HG03139 (cell line): ENCODE results near the gene TMEM44.

Experiments
- ATAC-seq: cut with Tn5 transposase; IDR thresholded peaks from one replicate; pipeline ENCODE4 v1.9.1; 2021; ENCODE audit not compliant: unreplicated experiment

Gene TMEM44

DNA sequence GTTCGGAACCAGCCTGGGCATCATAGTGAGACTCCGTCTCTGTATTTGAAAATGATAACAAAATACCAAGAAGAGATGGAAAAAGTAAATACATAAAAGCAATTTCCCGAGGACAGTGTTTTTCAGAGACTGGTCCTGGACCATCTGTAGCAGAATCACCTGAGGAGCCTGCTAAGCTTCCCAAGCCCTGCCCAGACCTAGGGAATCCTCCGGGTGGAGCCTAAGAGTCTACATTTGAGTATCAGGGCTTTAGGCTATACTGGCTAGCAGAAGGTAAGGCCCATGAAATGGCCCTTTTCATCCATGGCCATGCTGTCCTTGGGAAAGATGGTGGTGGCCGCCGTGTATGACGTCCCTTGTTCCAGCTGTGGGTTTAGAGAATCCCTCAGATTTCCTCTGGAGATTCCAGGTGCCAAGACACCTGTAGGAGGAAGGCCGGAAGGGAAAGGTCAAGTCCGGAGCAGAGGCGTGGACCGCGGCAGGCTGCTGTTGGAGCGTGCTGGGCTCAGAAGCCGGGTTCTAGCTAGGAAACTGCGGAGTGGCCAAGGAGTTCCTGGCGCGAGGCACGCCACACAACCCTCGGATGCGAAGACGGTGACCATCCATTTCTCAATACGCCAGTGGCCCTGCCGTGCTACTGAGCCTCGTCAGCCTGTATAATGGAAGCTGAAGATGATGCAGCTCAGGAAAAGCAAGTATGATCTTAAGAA, 50.9 kb downstream of the TMEM44 start:
- no peak for ATAC-seq

DNA sequence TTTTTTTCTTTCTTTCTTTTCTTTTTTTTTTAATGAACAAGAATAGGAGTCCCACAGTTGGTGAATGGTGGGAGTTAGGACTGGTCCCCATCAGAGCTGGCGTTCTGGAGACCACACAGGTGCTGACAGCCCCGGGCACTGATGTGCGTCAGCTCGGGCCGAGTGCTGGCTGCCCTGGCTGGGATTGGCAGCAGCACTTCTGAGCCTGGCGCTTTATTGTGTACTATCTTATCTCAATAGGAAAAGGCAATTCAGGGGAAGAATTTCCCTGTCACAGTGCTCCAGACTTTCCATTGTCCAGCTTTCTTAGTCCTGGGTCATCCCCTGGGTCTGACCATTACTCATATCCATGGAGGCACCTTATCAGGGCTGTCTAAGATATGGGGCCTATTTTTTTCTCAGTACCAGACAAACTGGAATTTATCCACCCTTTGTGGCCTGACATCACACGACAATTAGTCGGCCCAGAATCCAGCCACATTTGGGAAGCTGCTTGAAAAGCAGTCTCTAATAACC, 54.1 kb downstream of the TMEM44 start:
- no peak for ATAC-seq

DNA sequence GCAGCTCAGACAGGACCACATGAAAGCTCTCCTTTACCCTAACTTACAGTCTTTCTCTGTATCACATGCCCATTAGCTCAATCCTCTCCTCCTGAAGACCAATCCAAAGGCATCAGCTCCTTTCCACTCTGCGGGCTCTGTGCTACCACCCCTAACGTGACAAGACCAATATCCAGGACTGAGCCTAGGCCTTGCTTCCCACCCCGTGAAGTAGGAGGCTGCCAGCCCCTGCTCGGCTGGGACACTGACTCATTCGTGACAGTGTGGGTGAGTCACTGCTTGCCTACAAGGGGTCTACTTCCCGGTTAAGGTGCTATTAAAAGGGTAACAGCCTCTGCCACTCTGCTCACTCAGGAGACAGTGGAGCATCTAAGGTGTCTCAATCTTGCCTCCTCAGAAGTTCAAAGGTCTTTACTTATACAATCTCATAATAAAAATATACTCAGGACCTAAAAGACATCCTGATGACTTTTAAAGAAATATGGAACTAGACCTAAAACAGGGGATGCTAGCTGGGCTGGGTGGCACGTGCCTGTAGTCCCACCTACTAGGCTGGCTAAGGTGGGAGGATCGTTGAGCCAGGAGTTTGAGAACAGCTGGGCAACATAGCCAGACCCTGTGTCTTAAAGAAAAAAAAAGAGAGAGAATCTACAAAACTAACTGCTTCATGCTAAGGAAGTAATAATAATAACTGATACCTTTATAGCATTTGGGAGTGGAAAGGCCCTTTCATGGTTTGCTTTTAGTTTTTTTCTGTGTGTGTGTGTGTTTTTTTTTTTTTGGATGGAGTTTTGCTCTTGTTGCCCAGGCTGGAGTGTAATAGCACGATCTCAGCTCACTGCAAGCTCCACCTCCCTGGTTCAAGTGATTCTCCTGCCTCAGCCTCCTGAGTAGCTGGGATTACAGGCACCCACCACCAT, 55.0 kb downstream of the TMEM44 start:
- ATAC-seq: no peak

DNA sequence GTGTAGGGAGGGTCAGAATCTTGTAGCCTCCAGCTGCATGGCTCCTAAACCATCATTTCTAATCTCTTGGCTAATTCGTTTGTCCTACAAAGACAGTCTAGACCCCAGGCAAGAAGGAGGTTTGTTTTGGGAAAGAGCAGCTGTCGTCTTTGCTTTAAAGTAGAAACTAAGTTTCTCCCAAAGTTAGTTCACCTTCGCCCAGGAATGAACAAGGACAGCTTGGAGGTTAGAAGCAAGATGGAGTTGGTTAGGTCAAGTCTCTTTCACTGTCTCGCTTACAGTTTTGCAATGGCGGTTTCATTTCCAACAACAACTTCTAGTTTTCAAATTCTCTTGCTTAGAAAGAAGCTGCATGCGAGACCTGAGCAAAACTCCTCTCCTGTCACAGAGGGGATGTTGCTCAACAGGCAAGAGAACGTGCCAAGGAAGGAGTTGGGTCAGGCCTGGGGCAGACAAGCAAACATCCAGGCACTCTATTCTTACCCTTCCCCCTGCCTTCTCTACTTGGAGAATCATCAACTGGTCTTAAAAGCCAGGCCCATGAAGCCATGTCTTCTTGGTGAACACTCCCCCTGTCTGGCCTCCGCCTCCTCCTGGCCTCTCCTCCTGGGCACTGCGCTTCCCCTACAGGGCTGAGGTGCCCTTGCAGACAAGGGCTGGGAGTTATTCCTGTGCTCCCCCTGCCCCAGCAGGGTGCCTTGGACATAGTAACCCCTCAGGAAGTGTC, 57.6 kb downstream of the TMEM44 start:
- ATAC-seq: no peak

DNA sequence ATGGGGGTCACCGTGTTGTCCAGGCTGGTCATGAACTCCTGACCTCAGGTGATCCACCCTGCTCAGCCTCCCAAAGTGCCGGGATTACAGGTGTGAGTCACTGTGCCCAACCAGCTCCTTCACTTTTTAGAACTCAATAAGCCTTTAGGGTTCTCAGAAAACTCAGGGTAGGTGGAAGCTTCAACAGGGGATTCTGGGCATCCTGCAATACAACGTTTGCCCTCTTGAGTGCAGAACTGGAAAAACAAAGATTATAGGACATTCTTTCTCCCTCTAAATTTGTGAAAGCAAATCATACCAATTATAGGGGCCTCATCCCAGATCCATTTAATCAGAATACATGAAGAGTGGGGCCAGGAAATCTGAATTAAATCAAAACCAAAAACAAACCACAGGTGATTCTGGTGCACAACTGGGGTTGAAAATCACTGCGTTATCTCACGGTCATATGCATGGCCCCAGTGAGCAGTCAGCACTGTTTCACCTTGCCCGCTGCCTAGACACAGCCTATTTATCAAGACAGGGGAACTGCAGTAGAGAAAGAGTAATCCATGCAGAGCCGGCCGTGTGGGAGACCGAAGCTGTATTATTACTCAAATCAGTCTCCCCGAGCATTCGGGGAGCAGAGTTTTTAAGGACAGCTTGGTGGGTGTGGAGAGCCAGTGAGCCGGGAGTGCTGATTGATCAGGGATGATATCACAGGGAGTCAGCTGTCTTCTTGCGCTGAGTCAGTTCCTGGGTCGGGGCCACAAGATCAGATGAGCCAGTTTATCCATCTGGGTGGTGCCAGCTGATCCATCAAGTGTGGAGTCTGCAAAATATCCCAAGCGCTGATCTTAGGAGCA, 58.4 kb downstream of the TMEM44 start:
- ATAC-seq: no peak

DNA sequence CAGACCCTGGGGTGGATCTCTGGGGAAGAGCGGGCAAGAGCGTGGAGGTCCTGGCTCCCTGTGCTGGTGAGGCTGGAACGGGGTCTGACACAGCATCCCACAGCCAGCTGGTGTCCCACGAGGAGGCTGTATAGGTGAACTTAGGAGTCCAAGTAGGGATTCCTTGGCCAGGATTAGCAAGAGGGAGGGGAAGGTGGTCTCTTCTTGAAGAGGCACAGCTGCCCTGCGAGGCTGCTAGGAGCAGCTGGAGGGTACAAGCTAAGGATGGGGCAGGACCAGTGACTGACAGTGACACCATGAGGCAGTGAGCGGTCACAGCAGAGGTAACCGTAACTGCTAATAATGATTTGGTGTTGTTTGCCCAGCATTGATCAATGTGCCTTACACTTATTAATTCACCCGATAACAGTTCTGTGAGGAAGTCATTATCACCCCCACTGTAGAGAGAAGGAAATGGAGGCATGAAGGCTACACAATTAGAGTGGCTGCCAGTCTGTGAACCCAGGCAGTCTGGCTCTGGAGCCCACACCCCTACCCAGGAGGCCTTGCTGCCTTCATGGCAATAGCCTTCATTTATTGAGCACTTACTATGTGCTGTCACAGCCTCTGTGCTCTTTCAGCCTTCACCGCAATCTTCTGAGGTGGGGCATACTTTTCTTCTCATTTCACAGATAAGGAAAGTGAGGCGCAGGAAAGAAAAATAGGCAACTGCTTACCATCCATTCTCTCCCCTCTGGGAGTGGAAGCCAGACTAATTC, 59.4 kb downstream of the TMEM44 start:
- ATAC-seq: peak; percentile 67

DNA sequence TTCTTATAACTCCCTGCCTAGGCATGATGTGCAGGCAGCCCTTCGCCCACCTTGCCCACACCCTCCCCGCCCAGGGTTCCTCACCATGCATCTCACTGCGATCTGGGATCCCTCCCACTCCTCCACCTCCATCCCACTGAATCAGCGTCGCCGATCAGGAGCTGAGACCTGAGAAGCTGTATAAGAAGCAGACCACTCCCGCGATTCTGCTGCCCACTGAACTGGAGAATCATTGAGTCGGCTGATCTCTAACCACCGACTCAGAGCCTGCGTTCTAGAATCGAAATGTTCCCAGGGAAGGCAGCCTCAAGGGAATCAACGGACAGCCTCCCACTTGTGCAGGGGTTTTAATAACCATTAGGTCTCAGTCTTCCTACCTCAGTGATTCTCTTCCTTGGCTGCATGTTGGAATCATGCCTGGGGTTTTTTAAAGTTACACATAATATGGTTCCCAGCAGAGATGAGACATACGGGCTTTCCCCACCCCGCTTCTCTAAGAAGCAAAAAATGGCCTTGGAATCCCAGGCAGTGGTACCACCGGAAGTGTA, 60.2 kb downstream of the TMEM44 start:
- no peak for ATAC-seq

DNA sequence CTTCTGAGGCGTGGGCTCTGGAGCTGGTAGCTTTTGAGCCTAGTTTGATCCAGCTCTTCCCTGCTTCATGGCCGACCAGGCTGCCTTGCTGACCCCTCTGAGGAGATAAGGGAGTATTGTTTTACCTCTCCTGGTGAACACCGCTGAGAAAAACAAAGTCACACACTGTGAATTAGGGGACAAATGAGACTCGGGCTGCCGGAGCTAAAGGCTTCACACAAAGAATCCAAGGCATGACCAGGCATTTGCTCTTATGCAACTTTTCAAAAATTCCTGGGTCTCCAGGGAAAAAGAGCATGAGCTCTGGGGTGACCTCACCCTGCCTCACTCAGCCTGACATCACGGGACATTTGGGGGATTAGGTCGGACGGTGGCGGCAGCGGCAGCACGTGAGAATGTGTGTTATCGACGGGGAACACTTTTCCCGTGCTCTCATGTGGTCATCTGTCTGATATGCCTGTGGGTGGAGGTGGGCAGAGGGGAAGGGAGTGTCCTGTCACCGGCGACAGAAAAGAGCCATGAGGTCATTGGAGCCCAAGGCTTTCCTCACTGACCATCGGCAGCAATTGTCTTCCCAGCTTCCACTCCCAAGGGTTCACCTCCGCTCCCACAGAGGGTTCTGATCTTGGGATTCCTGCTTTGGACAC, 61.0 kb downstream of the TMEM44 start:
- ATAC-seq: no peak

DNA sequence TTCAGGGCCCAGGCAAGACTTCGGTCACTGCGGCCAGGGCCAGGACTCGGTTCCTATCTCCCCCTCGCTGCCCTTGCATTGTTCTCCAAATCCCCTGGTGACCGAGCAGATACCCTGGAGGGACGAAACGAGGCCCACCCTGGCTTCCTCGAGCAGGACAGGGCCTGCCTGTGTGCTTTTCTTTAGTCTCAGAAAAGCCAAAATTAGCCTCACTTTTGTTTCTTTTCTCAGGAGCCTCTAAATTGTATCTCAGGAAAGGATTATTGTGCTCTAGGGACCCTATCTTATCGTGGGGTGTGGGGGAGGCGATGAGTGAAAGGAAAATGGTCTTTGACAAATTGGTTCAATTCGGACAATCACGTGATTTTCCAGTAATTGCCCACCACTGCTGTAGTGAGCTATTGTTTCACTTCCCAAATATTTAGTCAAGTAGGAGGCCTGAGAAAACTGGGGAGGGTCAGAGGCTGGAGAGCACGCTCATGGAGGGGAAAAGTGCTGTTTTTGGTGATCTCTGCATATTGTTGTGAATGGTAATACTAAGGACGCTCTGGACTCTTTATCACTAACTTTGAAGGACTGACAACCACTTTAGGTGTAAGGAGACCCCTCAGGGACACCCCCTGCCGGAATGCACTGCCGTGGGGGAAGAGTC, 61.6 kb downstream of the TMEM44 start:
- no peak for ATAC-seq

DNA sequence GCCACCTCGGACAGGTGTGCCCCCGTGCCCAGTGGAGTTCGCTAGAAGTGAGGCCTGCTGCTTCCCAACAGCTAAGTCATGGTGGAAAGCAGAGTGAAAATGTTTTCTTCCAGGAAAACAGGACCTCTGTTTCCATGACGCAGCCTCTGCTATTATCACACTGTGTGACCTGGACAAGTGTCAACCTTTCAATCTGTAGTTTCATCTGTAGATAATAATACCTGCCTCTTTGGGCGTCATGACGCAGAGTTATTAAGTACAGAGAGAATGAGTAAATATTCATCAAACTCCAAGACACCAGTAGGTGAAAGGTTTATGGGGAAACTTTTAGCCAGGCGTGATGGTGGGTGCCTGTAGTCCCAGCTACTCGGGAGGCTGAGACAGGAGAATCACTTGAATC, 62.3 kb downstream of the TMEM44 start:
- ATAC-seq: no peak

DNA sequence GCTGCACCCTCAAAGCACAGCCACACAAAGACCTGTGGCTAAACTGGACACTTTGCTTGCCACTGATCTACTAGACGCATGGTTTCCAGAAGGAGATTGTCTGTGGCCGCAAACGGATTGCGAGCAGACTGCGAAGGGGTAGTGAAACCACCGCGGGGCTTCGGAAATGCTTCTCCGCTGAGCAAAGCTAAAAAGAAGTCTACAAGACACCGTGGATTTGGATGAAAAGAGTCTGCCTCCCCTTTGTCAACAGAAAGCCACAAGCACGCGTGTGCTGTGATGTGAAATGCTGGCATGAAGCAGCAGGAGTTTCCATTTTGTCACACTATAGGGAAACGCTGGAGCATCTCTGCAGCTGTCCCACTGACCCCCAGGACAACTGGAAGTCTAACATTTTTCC, 63.0 kb downstream of the TMEM44 start:
- ATAC-seq: no peak

DNA sequence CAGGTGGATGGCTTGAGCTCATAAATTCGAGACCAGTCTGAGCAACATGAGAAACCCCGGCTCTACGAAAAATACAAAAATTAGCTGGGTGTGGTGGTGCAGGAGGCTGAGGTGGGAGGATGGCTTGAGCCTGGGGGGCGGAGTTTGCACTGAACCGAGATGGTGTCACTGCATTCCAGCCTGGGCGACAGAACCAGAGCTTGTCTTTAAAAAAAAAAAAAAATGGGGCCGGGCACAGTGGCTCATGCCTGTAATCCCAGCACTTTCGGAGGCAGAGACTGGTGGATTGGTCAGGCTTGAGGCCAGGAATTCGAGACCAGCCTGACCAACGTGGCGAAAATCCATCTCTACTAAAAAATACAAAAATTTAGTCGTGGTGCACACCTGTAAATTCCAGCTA, 64.0 kb downstream of the TMEM44 start:
- no peak for ATAC-seq

DNA sequence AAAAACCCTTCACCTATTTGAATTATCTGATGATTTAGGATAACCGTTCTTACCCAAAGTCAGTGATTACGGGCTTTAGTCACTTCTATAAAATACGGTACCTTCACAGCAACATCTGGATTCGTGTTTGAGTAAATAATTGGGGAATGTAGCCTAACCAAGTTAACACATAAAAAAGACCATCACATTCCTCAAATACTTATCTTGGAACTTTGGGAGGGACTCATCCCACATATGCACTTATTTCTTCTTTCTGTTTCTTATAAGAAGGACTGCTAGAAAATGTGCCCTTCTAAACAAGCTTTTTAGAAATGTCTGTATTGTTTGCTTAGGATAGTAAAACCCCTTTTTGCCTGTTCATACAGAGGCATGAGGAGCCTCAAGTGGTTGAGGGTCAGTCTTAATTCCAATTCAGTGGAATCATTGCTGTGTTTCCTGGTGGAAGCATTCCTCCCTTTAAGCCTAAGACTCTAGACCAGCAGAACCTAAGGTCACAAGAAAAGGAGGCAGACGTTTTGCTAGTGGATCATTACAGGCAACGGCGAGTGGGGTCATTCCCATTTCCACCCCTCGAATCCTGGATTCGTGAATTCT, 67.5 kb downstream of the TMEM44 start:
- no peak for ATAC-seq

DNA sequence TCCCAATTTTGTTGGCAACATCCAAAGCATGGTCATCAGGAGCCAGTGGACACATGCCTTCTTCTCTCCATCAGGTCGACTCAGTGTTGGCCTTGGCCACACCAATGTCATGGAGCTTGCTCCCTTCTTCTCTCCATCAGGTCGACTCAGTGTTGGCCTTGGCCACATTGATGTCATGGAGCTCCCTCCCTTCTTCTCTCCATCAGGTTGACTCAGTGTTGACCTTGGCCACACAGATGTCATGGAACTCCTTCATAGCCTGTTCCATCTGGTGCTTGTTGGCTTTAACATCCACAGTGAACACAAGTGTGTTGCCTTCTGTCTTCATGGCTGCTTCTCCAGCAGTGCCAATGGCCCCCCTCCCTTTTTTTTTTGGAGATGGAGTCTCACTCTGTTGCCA, 70.2 kb downstream of the TMEM44 start:
- no peak for ATAC-seq

DNA sequence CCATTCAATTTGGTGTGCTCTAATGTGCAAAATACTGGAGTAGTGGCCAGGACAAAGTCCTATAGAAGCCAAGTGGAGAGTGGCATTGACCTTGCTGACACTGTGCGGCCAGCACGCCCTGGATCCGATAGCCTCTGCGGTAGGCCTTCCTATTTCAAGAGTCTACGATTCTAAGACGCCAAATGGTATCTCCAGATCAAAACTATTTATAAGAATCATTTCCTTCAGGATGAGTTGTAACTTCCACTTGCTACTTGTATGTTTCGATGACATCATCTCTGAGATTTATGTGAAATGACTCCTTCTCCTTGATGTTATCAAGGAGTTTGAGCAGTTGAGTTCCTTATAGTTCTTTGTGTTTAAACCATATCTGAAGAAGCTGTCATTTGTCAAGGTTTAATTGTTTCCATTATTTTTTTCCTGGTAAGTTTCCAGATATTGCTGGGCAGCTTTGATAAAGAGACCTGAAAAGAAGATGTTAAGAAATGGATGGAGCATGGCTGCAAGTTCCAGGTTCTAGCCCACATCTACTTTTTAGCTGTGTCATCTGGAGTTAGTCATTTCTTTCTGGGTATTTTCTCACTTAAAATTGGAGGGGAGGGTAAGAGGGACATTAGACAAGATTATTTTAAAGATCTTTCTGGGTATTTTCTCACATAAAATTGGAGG, 71.8 kb downstream of the TMEM44 start:
- ATAC-seq: no peak

DNA sequence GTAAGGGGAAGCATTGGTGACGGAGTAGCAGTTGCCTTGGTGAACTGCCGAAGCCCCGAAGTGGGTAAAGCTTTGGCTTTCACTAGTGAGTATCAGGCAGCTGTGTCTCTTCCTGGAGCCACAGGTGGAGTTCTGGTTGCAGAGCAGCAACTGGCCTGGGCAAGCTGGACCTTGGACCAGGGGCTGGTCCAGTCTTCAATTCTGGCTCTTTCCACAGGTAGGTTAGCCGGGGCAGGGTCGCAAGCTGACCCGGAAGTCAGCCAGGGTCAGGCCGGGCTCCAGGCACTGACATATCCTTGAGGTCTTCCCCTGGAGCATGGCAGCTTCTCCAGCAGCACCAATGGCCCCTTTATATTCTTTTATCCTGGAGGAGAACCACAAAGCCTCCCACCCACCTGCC, 73.2 kb downstream of the TMEM44 start:
- no peak for ATAC-seq

DNA sequence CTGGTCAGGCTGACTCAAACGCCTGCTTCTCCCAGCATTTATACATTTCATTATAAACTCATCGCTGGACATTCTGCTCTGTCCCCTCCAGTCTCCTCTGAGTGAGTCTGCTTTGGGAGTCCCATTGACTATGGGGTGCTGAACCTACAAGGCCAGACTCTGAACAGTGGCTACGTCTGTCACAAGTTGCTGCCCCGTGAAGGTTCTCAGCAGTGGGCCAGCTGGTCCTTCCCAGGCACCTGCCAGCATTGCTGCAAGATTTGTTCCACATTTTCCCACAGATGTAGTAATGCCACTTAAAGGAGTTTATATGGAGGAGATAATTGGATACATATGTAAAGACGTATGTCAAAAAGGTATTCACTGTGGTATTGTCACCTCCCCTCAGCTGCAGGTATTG, 73.7 kb downstream of the TMEM44 start:
- ATAC-seq: no peak
